ENCODE measurements around the gene KATNBL1. TPM values are rescaled to one million over a fixed set of nuclear protein-coding genes. Genes with fewer than 3 reads are reported as not detected.

The KATNBL1 gene
- total RNA-seq, 1 donor from 2014 or later = 56.3 TPM

- no peak for TF ChIP-seq CTCF (conservative IDR thresholded peaks at IDR 0.05)
- H3K27me3 Mint-ChIP-seq (ENCODE audit: low read depth) = no peaks in the 10 kb centered on the region
- H3K4me3 Mint-ChIP-seq = no peak overlapping the region
- no peaks in the 10 kb centered on the region for H3K4me1 Mint-ChIP-seq
- no peak for DNase-seq (ENCODE audit: low read depth, low spot score)
- H3K36me3 Mint-ChIP-seq (ENCODE audit: low read depth) = no peaks in the 10 kb centered on the region
- no peaks in the 10 kb centered on the region for H3K9me3 Mint-ChIP-seq
- no peak overlapping the region for H3K27ac Mint-ChIP-seq (ENCODE audit: unreplicated experiment)
Observed at GRCh38 chr15:34246276-34246976, 36.5 kb upstream of the KATNBL1 start.

- no peaks in the 10 kb centered on the region for H3K4me1 Mint-ChIP-seq
- DNase-seq (ENCODE audit: low read depth, low spot score) = no peak
- no peaks in the 10 kb centered on the region for H3K9me3 Mint-ChIP-seq
- no peak overlapping the region for H3K4me3 Mint-ChIP-seq
- no peak for TF ChIP-seq CTCF (conservative IDR thresholded peaks at IDR 0.05)
- H3K27me3 Mint-ChIP-seq (ENCODE audit: low read depth) = no peaks in the 10 kb centered on the region
- no peak overlapping the region for H3K27ac Mint-ChIP-seq (ENCODE audit: unreplicated experiment)
- no peaks in the 10 kb centered on the region for H3K36me3 Mint-ChIP-seq (ENCODE audit: low read depth)
Observed at GRCh38 chr15:34243226-34243625, 33.3 kb upstream of the KATNBL1 start.

GRCh38 chr15:34242331-34242710 is 32.4 kb upstream of the KATNBL1 start:
- Mint-ChIP-seq H3K4me1 (no peaks in the 10 kb centered on the region), H3K36me3 (ENCODE audit: low read depth) (no peaks in the 10 kb centered on the region), H3K27ac (ENCODE audit: unreplicated experiment) (no peak overlapping the region), H3K4me3 (no peak overlapping the region), H3K27me3 (ENCODE audit: low read depth) (no peaks in the 10 kb centered on the region), H3K9me3 (no peaks in the 10 kb centered on the region)
- TF ChIP-seq CTCF (conservative IDR thresholded peaks at IDR 0.05) = no peak
- DNase-seq (ENCODE audit: low read depth, low spot score) = no peak

GRCh38 chr15:34241376-34242330 is 31.8 kb upstream of the KATNBL1 start:
- no peak overlapping the region for H3K4me3 Mint-ChIP-seq
- TF ChIP-seq CTCF (conservative IDR thresholded peaks at IDR 0.05) = peak; percentile 77

GRCh38 chr15:34240537-34240936 is 30.6 kb upstream of the KATNBL1 start:
- TF ChIP-seq CTCF (conservative IDR thresholded peaks at IDR 0.05) = no peak
- DNase-seq (ENCODE audit: low read depth, low spot score) = no peak
- no peak overlapping the region for H3K27ac Mint-ChIP-seq (ENCODE audit: unreplicated experiment)
- no peaks in the 10 kb centered on the region for H3K9me3 Mint-ChIP-seq
- no peak overlapping the region for H3K4me3 Mint-ChIP-seq
- H3K27me3 Mint-ChIP-seq (ENCODE audit: low read depth) = no peaks in the 10 kb centered on the region
- H3K4me1 Mint-ChIP-seq = no peaks in the 10 kb centered on the region
- no peaks in the 10 kb centered on the region for H3K36me3 Mint-ChIP-seq (ENCODE audit: low read depth)

More at GRCh38 chr15:34241376-34242330, 31.8 kb upstream of the KATNBL1 start:
- no peaks in the 10 kb centered on the region for H3K4me1 Mint-ChIP-seq
- DNase-seq (ENCODE audit: low read depth, low spot score) = no peak
- H3K27ac Mint-ChIP-seq (ENCODE audit: unreplicated experiment) = no peak overlapping the region
- H3K36me3 Mint-ChIP-seq (ENCODE audit: low read depth) = no peaks in the 10 kb centered on the region
- H3K9me3 Mint-ChIP-seq = no peaks in the 10 kb centered on the region
- H3K27me3 Mint-ChIP-seq (ENCODE audit: low read depth) = no peaks in the 10 kb centered on the region
